Suprapubic skin (tissue), 4 donors: ENCODE results near the gene TNS1.

Experiments used
- CTCF ChIP-seq, 2 donors: fragments of 200-600 bp in 1 of 2; fragments of 450-650 bp in 1 of 2; sonication (generic) in 1 of 2; IDR thresholded peaks; one replicate each; pipeline ENCODE4 v1.5.1; 2016 to 2019; ENCODE audit warnings: antibody characterized with exemption in 2 of 2, mild to moderate bottlenecking in 1 of 2, moderate library complexity in 1 of 2
- POLR2A ChIP-seq, 2 donors: fragments of 450-650 bp; IDR thresholded peaks; one replicate each; pipeline ENCODE4 v1.6.1; 2017; ENCODE audit warnings: antibody characterized with exemption in 2 of 2, mild to moderate bottlenecking in 2 of 2, moderate library complexity in 2 of 2
- POLR2AphosphoS5 ChIP-seq, 3 donors: sonication (generic); formaldehyde crosslinking; IDR thresholded peaks; one replicate each; pipeline ENCODE4 v1.6.1; 2017; ENCODE audit warnings: antibody characterized with exemption in 3 of 3

GRCh38 chr2:217840522-217840921 lies 162.3 kb downstream of the TNS1 start:
- TF ChIP-seq CTCF (IDR thresholded peaks at IDR 0.05) (no peak), POLR2AphosphoS5 (IDR thresholded peaks at IDR 0.05) (no peak), POLR2A (IDR thresholded peaks at IDR 0.05) (no peak)
